ENCODE data around the gene LRP3.
"Not testable (repeated sequence)": the region's sequence is repeated elsewhere in the genome, so short reads cannot be mapped to it uniquely, and the experiment has no call there.

The LRP3 gene, protein sequence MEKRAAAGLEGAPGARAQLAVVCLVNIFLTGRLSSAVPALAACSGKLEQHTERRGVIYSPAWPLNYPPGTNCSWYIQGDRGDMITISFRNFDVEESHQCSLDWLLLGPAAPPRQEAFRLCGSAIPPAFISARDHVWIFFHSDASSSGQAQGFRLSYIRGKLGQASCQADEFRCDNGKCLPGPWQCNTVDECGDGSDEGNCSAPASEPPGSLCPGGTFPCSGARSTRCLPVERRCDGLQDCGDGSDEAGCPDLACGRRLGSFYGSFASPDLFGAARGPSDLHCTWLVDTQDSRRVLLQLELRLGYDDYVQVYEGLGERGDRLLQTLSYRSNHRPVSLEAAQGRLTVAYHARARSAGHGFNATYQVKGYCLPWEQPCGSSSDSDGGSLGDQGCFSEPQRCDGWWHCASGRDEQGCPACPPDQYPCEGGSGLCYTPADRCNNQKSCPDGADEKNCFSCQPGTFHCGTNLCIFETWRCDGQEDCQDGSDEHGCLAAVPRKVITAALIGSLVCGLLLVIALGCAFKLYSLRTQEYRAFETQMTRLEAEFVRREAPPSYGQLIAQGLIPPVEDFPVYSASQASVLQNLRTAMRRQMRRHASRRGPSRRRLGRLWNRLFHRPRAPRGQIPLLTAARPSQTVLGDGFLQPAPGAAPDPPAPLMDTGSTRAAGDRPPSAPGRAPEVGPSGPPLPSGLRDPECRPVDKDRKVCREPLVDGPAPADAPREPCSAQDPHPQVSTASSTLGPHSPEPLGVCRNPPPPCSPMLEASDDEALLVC

DNA sequence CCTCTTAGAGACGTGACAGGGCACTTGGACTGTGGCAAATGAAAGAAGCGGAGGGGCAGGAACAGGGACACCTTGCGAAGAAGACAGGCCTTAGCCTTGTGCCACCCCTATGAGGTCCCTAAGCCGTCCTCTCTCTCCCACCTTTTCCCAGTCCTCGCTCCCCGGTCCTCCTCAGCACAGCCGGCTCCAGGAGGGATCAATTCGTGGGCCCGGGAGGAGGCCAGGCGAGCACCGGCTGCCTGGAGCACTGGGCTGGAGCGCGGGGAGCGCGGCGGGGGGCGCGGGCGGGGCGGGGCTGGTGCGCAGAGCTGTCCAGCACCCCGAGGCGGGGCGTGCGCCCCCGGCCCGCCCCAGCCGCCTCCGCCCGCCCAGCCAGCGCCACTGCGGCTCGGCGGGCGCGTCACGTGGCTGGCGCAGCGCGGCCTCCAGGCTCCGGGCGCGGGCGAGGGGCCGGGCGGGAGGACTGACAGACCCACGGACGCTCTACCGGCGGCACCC, at the start of gene LRP3:
Gene LRP3 (plus strand): TSS at position 466 of the 498 bp plus-strand sequence. CDS start 456 bp downstream, outside the sequence.
- no peak for DNase-seq (ENCODE audit: low read depth)

DNA sequence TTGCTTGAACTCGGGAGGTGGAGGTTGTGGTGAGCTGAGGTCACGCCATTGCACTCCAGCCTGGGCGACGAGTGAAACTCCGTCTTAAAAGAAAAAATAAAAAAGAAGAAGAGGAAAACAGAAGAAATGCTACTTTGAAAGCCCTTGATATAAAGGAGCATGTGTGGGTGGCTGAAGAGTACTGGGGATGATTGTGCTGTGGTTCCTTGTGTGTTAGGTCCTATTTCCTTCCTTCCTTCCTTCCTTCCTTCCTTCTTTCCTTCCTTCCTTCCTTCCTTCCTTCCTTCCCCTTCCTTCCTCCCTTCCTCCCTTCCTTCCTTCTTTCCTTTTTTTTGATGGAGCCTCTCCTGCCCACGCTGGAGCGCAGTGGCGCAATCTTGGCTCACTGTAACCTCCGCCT, 47.9 kb upstream of the LRP3 start:
- no peak for DNase-seq (ENCODE audit: low read depth)

DNA sequence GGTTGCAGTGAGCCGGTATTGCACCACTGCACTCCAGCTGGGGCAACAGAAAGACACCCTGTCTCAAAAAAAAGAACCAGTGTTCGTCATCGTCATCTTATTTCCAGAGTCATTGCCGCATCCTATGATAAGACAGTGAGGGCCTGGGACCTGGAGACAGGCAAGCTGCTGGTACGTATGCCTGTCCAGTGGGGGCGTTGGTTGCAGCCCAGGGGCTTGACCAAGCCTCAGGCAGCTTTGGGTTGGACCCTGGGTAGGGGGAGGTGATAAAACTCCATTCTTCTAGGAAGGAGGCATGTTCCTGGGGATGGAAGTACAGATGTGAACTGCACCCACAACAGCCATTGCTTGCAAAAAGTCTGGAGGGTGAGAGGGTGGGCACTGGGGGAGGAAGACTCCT, 46.6 kb upstream of the LRP3 start:
- DNase-seq (ENCODE audit: low read depth), result no peak

DNA sequence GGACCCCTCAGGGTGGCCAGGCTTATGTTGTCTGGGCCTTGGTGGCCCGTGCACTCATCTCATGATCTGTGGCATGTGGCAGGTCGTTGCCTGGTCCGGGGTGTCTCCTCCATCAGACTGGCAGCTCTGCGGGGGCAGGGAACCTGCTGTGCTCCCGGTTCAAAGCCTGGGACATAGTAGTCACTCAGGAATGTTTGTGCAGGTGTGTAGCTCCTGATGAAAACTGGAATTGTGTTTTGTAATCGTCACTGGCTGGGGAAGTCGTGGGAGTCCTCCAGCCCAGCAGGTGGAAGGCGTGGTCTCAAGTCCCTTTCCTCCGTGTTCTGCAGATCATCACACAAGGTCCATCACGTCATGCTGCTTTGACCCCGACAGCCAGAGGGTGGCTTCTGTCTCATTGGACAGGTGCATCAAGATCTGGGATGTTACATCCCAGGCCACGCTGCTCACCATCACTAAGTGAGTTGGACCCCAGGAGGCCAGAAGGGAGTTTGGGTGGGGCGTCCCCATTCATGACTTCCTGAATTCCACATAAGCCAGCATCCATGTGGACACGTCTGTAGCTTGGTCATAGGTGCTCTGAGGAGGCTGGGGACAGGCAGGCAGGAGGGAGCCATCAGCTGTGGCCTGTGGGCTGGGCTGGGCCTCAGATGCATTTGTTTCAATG, 43.1 kb upstream of the LRP3 start:
- no peak for DNase-seq (ENCODE audit: low read depth)

DNA sequence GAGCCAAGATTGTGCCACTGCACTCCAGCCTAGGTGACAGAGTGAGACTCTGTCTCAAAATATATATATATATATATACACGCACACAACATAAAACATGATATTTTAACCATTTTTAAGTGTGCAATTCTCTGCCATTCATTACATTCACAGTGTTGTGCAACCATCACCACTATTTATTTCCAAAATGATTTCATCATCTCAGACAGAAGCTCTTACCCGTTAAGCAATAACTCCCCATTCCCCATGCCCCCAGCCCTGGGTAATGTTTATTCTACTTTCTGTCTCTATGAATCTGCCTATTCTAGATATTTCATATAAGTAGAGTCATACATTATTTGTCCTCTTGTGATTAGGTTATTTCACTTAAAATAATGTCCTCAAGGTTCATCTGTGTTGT, 42.0 kb upstream of the LRP3 start:
- no peak for DNase-seq (ENCODE audit: low read depth)

DNA sequence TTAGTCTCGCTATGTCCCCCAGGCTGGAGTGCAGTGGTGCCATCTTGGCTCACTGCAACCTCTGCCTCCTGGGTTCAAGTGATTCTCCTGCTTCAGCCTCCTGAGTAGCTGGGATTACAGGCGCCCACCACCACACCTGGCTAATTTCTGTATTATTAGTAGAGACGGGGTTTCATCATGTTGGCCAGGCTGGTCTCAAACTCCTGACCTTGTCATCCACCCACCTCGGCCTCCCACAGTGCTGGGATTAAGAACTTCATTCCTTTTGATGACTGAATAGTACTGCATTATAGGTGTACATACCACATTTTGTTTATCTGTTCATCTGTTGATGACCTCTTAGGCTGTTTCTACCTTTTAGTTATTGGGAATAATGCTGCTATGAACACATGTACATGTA, 41.5 kb upstream of the LRP3 start:
- DNase-seq (ENCODE audit: low read depth), result not testable (repeated sequence)

DNA sequence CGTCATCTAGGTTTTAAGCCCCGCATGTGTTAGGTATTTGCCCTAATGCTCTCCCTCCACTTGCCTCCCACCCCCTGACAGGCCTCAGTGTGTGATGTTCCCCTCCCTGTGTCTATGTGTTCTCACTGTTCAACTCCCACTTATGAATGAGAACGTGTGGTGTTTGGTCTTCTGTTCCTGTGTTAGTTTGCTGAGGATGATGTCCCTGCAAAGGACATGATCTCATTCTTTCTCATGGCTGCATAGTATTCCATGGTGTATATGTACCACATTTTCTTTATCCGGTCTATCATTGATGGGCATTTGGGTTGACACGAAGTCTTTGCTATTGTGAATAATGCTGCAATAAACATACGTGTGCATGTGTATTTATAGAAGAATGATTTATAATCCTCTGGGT, 39.8 kb upstream of the LRP3 start:
- not testable (repeated sequence) for DNase-seq (ENCODE audit: low read depth)

DNA sequence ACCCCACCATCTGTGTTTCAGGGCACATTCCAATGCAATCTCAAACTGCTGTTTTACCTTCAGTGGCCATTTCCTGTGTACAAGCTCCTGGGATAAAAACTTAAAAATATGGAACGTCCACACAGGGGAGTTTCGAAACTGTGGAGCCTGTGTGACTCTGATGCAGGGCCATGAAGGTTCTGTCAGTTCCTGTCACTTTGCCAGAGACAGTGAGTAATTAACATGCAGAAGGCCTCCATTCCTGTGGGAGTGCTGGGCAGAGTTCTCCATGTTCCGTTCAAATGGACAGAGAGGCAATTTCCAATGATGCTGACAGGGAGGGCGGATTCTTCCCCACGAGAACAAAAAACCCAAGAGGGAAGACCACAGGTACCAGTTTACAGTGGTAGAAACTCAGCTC, 37.8 kb upstream of the LRP3 start:
- DNase-seq (ENCODE audit: low read depth), result no peak

DNA sequence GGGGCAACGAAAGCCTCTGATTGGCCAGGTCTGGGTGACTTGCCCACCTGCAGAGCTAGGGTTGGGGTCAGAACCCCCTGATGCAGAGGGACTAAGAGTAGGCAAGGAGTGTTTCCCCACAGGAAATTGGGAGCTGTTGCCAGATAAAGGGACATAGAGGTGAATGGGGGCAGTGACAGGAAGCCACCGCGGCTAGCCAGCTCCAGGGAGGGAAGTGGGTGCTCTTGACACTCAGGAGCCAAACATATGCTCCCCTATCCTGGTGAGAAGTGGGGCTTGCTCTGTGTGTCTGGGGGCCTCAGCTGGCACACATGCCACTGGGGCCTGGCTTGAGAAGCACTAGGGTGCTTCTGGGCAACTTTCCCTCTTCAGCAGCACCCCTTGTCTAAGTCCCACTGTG, 36.2 kb upstream of the LRP3 start:
- no peak for DNase-seq (ENCODE audit: low read depth)

DNA sequence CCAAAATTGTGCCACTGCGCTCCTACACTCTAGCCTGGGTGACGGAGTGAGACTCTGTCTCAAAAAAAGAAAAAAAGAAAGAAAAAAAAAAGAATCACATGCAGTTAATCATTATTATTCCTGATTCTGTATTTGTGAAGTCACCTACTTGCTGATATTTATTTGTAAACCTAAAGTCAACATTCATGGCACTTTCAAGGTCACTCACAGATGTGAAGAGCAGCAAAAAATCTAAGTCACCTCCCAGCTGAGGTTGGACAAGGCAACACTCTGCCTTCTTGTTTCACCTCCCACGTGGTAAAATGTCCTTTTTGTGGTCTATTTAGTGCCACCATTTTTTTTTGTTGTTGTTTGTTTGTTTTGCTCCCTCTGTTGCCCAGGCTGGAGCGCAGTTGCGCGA, 35.8 kb upstream of the LRP3 start:
- no peak for DNase-seq (ENCODE audit: low read depth)

DNA sequence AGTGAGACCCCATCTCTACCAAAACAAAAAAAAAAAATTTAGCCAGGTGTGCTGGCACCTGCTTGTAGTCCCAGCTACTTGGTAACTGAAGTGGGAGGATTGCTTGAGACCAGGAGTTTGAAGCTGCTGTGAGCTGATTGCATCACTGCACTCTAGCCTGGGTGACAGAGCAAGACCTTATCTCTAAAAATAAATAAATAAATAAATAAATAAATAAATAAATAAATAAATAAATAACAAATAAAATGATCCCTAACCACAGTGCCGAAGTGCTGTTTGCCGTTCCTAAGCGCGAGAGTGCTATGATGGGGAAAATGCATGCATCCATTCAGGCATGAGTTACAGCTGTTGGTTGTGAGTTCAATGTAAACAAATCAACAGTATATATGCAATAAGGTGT, 35.0 kb upstream of the LRP3 start:
- no peak for DNase-seq (ENCODE audit: low read depth)

DNA sequence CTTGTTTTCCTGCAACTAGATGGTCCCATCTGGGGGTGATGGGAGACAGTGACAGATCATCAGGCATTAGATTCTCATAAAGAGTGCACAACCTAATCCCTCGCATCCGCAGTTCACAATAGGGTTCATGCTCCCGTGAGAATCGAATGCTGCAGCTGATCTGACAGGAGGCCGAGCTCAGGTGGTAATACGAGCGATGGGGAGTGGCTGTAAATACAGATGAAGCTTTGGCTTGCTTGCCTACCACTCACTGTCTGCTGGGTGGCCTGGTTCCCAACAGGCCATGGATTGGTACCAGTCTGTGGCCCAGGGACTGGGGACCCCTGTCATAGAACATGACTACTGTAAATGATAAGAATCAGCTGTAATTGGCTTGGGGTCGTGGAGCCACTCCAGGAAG, 34.2 kb upstream of the LRP3 start:
- no peak for DNase-seq (ENCODE audit: low read depth)

DNA sequence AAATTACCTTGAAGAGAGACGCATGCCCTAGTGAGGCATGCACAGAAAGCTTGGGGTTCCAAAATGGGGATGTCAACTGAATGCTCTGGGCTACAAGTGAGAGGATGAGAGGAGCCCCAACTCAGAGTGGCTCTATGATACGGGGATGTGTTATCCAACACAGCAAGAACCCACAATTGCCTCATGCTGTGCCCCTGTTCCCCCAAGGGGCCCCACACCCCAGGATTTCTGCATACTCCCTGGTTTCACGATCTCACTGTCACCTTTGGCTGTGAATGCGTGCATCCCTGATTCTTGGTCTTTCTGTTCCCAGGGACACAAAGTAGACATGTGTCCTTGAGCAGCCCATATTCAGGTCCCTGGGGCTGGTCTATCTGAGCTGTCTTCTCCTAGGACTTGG, 32.9 kb upstream of the LRP3 start:
- no peak for DNase-seq (ENCODE audit: low read depth)

DNA sequence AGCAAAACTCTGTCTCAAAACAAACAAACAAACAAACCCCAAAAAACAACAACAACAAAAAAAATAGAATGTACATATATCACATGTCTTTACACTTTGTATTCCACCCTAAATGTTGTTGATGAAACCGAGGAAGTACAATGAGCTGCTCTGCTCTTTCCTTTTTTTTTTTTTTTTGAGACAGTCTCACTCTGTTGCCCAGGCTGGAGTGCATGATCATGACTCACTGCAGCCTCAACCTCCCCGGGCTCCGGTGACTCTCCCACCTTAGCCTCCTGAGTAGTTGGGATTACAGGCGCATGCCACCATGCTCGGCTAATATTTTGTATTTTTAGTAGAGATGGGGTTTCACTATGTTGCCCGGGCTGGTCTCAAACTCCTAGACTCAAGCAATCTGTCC, 30.6 kb upstream of the LRP3 start:
- DNase-seq (ENCODE audit: low read depth), result no peak

DNA sequence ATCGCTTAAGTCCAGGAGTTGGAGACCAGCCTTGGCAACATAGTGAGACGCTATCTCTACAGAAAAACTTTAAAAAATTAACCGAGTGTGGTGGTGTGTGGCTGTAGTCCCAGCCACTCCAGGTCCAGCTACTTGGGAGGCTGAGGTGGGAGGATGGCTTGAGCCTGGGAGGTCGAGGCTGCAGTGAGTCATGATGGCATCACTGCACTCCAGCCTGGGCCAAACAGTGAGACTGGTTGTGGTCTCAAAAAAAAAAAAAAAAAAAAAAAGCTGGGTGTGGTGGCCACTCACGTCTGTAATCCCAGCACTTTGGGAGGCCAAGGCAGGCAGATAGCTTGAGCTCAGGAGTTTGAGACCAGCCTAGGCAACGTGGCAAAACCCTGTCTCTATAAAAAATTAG, 28.1 kb upstream of the LRP3 start:
- DNase-seq (ENCODE audit: low read depth), result not testable (repeated sequence)

DNA sequence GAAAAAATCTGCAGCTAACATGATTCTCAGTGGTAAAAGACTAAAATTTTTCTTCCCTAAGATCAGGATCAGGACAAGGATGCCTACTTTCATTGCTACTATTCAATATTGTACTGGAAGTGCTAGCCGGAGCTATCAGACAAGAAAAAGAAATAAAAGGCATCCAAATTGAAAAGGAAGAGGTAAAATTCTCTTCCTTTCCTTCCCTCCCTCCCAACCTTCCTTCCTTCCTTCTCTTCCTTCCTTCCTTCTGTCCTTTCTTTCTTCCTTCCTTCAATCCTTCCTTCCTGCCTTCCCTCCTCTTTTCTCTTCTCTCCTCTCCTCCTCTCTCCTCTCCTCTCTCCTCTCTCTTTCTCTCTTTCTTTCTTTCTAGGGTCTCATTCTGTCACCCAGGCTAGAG, 26.7 kb upstream of the LRP3 start:
- no peak for DNase-seq (ENCODE audit: low read depth)

DNA sequence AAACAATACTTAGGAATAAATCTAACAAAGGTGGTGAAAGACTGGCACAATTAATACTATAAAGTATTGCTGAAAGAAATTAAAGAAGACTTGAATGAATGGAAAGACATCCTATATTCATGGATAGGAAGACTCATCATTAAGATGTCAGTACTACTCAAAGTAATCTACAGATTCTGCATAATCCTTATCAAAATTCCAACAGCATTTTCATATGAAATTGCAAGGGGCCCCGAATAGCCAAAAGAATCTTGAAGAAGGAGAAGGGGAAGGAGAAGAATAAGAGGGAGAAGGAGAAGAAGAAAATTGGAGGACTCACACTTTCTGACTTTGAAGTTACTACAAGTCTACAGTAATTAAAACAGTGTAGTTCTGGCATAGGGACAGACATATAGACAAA, 25.6 kb upstream of the LRP3 start:
- no peak for DNase-seq (ENCODE audit: low read depth)

DNA sequence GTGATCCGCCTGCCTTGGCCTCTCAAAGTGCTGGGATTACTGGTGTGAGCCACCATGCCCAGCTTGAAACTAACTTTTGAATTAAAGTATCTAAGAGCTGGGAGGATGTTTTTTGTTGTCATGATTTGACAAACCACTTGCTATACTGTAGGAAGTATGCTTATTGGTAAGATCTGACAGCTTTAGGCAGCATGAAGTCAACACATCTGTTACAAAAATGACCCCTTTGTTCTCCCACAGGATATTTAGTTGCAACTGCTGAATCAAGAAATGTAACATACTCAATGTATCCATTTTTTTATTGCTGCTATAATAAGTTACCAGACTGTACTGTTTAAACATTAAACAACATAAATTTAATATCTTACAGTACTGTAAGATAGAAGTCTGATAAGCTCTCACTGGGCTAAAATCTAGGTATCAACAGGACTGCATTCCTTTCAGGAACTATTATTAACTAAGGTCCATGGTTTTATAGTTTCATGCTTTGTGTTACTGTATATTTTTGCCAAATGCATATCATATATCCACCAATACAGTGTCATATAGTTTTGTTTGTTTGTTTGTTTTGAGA, 22.8 kb upstream of the LRP3 start:
- no peak for DNase-seq (ENCODE audit: low read depth)

DNA sequence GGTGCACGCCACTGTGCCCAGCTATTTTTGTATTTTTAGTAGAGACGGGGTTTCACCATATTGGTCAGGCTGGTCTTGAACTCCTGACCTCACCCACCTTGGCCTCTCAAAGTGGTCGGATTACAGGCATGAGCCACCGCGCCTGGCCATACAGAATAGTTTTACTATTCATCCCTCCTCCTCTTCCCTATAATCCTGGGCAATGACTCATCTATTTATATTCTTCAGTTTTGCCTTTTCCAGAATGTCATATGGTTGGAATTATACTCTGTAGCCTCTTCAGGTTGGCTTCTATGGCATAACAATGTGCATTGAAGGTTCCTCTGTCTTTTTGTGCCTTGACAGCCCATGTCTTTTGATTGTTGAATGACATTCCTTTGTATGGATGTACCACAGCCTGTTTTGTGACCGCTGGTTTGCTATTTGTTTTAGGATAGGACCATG, 22.2 kb upstream of the LRP3 start:
- no peak for DNase-seq (ENCODE audit: low read depth)

DNA sequence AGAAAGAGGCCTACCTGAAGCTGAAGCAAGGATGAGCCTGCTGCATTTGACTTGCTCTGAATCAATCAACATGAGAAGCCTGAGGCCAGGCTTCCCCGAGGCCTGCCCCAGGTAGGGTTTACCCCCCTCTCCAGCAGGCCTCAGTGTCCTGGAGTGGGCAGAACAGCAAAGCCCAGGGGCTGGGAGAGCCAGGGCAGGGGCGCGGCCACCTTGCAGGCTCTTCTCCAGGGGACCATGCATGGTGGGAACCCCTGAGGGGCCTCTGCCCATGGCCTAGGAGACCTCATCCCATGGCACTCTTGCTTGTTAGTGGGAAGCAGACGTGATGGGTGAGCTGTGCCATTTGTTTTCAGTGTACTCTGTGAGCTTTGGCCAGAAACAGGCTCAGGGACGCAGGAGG, 19.9 kb upstream of the LRP3 start:
- DNase-seq (ENCODE audit: low read depth), result no peak

DNA sequence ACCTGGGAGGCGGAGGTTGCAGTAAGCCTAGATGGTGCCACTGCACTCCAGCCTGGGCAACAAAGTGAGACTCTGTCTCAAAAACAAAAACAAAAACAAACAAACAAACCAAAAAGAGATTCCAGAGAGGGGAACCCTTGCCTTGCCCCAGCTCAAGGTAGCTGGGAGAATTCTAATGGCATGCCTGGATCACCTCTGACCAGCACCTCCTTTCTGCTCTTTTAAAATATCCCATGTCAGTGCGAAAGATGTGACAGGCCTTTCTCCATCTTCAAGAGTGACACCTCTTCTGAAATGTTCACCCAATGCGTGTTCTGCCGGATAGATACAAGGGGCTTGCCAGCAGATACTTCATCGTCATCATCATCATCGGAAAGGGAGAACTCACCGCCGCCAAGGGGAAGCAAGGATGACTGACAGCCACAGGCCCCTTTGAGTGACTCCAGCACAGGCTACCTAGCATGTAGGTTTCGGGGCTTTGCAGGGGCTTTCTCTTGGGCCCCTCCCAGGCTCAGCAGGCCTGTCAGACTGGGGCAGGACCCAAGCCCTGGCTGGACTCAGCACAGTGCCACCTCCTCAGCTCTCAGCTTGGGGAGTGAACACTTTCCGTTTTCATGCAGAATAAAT, 18.9 kb upstream of the LRP3 start:
- DNase-seq (ENCODE audit: low read depth), result no peak
